ENCODE data around the gene DNAH10. TPM values are rescaled to one million over a fixed set of nuclear protein-coding genes. Genes with fewer than 3 reads are reported as not detected.
A peak's percentile ranks its signal among the peaks of the same experiment; 100 is the strongest.

Gene DNAH10
- total RNA-seq (2012; rRNA removed) = 0.18 and 0.28 TPM in 2 replicates
- polyA plus RNA-seq (2012; rRNA removed) = 0.22 TPM in 2 replicates
- 0.16 and 0.18 TPM in 2 replicates for polyA plus RNA-seq (2012; cell fraction: cytosol; rRNA removed)
- 0.45 and 0.58 TPM in 2 replicates for polyA plus RNA-seq (2012; cell fraction: nucleus; rRNA removed; ENCODE audit: low replicate concordance)
- Bru-seq, nascent RNA = percentile 6 among the genes with signal in this experiment
- percentile 12 among the genes with signal in this experiment for BruChase-seq, experiment 1, labeled RNA remaining after a 6-hour chase
- percentile 12 among the genes with signal in this experiment for BruChase-seq, experiment 2, labeled RNA remaining after a 2-hour chase
- long read RNA-seq, partial matches to known transcripts = 0 of 1 reads
- long read RNA-seq, other reads (novel, unspliced or antisense) = 1 of 1 reads

GRCh38 chr12:123761841-123762714 lies at the start of gene DNAH10:
DNAH10 (plus strand) TSS chr12:123762301; CDS start chr12:123762337, 36 bp downstream.
- in situ Hi-C loops (cut with MboI; ENCODE audit: low sequenced_read_pairs) = no loop called here
- no peak within 1 kb of the TSS for H4K5ac ChIP-seq (ENCODE audit: low read depth, low read length)
- H2AFZ ChIP-seq (replicated peaks; ENCODE audit: low read length, poor library complexity) = peak within 1 kb of the TSS; percentile 90
- H3K79me1 ChIP-seq (ENCODE audit: low read depth in 1 of 2, low read length in 2 of 2) = no peaks in the 10 kb centered on the region
- no peak within 1 kb of the TSS for H2BK120ac ChIP-seq (ENCODE audit: low read depth, low read length)
- no peak within 1 kb of the TSS for H3K56ac ChIP-seq (ENCODE audit: extremely low read depth, insufficient read depth, low read length)
- H3K18ac ChIP-seq (ENCODE audit: low read depth, low read length) = no peak within 1 kb of the TSS
- no peak within 1 kb of the TSS for H3K14ac ChIP-seq (replicated peaks; ENCODE audit: low read depth, low read length)
- no peak within 1 kb of the TSS for H2BK20ac ChIP-seq (ENCODE audit: low read depth, low read length)
- peaks cover 2% of the 10 kb centered on the region for H3K36me3 ChIP-seq (ENCODE audit: control insufficient read depth, insufficient read depth, low read length)
- DNase-seq (no peak), ATAC-seq (ENCODE audit: low read depth) (peak; percentile 70)
- no peak within 1 kb of the TSS for H3K27ac ChIP-seq (ENCODE audit: insufficient read depth, low read length)
- peaks cover 13% of the 10 kb centered on the region for H3K27me3 ChIP-seq (ENCODE audit: control insufficient read depth, insufficient read depth, low read length)
- H3K9ac ChIP-seq (ENCODE audit: low read depth, low read length) = no peak within 1 kb of the TSS
- H4K8ac ChIP-seq (ENCODE audit: low read depth in 2 of 2, low read length in 2 of 2) = no peak within 1 kb of the TSS
- H2AK5ac ChIP-seq (ENCODE audit: low read depth, low read length) = no peak within 1 kb of the TSS
- dilution Hi-C loops (cut with HindIII; ENCODE audit: low sequenced_read_pairs, unreplicated experiment) = no loop called here
- H3K4me2 ChIP-seq (ENCODE audit: low read depth, low read length) = peak within 1 kb of the TSS; percentile 90
- CTCF ChIA-PET = no interaction called here
- intact Hi-C loops (cut with micrococcal nuclease) = no loop called here
- H4K91ac ChIP-seq (ENCODE audit: insufficient read depth, low read depth, low read length) = no peak within 1 kb of the TSS
- no peak within 1 kb of the TSS for H2BK15ac ChIP-seq (ENCODE audit: low read depth, low read length)
- H3K23ac ChIP-seq (ENCODE audit: low read depth, low read length) = no peak within 1 kb of the TSS
- 7% methylated on average over 25 of the region's 105 CpGs; no CpG with 5 or more reads in 1 of the 2 experiments for WGBS, 2 experiments (ENCODE audit: extremely low coverage in 2 of 2, insufficient read length in 1 of 2)
- no peak within 1 kb of the TSS for H3K4ac ChIP-seq (ENCODE audit: low read depth, low read length)
- BruUV-seq (replicated peaks) = no TSS peak
- H2AK9ac ChIP-seq (replicated peaks; ENCODE audit: low read depth, low read length, poor library complexity) = peak within 1 kb of the TSS; percentile 19
- H2BK5ac ChIP-seq (ENCODE audit: low read depth, low read length, poor library complexity, severe bottlenecking) = no peak within 1 kb of the TSS
- no peaks in the 10 kb centered on the region for H3K9me3 ChIP-seq (ENCODE audit: control insufficient read depth, insufficient read depth, low read length)
- TF ChIP-seq MAFK (IDR thresholded peaks at IDR 0.05; ENCODE audit: low read depth, low read length) = no peak
- TF ChIP-seq, protein P1, sequence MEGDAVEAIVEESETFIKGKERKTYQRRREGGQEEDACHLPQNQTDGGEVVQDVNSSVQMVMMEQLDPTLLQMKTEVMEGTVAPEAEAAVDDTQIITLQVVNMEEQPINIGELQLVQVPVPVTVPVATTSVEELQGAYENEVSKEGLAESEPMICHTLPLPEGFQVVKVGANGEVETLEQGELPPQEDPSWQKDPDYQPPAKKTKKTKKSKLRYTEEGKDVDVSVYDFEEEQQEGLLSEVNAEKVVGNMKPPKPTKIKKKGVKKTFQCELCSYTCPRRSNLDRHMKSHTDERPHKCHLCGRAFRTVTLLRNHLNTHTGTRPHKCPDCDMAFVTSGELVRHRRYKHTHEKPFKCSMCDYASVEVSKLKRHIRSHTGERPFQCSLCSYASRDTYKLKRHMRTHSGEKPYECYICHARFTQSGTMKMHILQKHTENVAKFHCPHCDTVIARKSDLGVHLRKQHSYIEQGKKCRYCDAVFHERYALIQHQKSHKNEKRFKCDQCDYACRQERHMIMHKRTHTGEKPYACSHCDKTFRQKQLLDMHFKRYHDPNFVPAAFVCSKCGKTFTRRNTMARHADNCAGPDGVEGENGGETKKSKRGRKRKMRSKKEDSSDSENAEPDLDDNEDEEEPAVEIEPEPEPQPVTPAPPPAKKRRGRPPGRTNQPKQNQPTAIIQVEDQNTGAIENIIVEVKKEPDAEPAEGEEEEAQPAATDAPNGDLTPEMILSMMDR (conservative IDR thresholded peaks at IDR 0.05; ENCODE audit: low read depth, low read length) = 0 out of 2 replicates have a peak, but pooled peaks have one; percentile 18
- H3K9me1 ChIP-seq (ENCODE audit: insufficient read depth, low read length) = no peaks in the 10 kb centered on the region
- no peaks in the 10 kb centered on the region for H3K4me1 ChIP-seq (ENCODE audit: control insufficient read depth, insufficient read depth, low read length)
- no peaks in the 10 kb centered on the region for H4K20me1 ChIP-seq (ENCODE audit: insufficient read depth, low read length)
- peak within 1 kb of the TSS; percentile 47 for H3K4me3 ChIP-seq (ENCODE audit: insufficient read depth, low read depth, low read length)
- POLR2A ChIA-PET (ENCODE audit: unreplicated experiment) = interaction anchor here (1.1 kb wide), 1 partner anchor 211 kb away, joined by 3 read pairs; the partner anchor contains the start of genes CCDC92 and ZNF664
